Stimulated activated CD4-positive, alpha-beta T cell treated with anti-CD3 and anti-CD28 coated beads, TNF-alpha, amount 100 ng/mL, for 4 hours (primary cell): Measurements from ENCODE around the gene SNIP1.
"Not testable (repeated sequence)": the region's sequence is repeated elsewhere in the genome, so short reads cannot be mapped to it uniquely, and the experiment has no call there.

Experiments
- DNase-seq, 3 experiments: peaks; one replicate each; pipeline ENCODE4 v3.0.0-alpha.2; 2020; ENCODE audit warnings: low read depth in 3 of 3

Gene SNIP1, protein sequence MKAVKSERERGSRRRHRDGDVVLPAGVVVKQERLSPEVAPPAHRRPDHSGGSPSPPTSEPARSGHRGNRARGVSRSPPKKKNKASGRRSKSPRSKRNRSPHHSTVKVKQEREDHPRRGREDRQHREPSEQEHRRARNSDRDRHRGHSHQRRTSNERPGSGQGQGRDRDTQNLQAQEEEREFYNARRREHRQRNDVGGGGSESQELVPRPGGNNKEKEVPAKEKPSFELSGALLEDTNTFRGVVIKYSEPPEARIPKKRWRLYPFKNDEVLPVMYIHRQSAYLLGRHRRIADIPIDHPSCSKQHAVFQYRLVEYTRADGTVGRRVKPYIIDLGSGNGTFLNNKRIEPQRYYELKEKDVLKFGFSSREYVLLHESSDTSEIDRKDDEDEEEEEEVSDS

DNA sequence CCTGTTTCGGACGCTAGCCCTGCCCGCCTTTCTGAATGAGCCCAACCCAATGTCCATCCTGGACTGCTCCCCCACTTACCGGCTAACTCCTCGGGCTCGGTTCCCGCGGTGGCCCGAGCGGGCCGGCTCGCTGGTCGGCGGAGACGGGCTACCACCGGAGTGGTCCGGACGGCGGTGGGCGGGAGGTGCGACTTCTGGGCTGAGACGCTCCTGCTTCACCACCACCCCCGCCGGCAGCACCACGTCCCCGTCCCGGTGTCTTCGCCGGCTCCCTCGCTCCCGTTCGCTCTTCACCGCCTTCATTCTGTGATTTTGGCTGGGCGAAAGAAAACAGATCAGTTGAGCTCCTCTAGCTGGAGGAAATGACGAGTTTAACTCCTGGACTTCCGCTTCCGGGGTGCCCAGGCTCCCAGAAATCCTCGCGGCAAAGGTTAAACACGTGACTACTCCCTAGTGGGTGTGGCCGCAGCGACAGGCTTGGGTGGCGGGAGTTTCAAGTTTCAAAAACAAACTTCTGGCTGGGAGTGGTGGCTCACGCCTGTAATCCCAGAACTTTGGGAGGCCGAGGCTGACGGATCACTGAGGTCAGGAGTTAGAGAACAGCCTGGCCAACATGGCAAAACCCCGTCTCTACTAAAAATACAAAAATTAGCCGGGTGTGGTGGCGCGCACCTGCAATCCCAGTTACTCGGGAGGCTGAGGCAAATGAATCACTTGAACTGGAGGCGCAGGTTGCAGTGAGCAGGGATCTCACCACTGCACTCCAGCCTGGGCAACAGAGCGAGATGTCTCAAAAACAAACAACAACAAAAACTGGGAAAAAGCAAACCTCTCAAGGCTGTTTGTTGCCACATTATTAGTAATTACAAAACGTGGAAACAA is at the start of gene SNIP1:
Gene SNIP1, minus strand, starts transcription at position 367 of the 882 bp plus-strand sequence. Its CDS starts 64 bp downstream, at position 303.
- peak; percentile 57 to 83 (median 82) for DNase-seq

DNA sequence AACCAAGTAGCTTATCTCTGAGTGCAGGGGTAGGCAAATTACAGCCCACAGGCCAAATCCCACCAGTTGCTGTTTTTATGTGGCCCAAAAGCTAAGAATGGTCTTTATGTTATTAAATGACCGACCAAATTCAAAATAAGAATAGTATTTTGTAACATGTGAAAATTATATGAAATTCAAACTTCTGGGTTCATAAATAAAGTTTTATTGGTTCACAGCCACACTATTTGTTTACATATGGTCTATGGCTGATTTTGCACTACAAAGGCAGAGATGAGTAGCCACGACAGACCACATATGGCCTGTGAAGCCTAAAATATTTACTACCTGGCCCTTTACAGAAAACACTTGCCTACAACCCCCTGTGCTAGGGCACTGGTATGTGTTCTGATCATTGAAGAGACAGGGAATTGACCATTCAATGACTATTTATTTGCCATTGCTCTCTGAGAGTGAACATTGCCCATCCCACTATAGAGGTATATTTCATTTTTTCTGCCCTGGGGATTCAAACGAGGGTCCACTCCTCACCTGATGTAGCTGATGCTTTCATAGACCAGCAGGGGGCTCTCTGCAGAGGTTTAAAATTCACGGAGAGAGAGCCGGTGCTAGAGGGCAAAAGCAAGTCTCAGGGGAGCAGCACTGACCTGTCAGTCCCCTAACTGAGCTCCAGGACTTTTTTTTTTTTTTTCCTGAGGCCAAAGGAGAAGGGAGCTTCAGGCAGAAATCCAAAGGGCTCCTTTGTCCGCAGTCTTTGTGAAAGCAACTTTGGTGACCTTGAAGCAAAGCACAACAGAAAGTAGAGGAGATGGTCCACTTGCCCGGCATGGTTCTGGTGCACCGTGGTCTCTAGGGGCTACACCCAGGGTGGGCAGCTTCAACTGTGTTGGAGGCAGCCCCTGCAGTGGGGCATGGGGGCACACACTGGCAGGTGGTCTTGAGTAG is 48.9 kb upstream of the SNIP1 start:
- no peak for DNase-seq

DNA sequence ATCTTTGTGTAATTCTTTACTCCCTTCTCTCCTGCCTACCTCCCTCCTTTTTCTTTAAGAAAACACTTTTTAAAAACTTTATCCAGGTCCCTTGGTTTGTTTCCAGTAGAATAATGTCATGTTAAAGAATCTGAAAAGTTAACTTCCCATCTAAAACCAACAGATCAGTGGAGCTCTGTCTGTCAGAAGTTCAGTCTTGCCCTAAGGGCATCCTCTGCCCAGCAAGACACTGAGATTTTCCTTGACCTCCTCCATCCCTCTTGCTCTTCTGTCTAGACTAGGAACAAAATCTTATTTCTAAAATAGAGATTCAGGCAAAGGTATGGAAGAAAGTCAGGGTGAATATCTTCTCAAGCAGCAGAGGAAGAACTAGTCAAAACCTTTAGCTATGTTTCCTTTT is 47.3 kb upstream of the SNIP1 start:
- no peak for DNase-seq

DNA sequence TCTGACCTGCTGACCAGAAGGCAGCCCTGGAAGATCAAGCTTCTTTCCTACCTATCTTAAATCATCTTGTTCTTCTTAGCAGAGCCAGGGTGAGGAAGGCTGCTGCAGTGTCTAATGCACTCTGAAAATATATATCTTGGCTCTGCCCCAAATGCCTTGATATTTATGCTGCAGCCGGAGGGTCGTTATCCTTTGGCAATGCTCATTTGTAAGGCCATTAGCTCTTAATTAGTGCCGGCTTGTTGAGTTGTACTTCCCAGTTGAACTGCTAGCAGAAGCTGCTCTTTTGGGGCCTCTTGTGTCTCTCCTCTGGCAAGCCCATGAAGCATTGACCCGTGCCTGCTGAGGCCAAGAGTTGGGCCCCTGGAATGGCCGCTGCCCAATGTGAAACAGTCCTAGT is 45.8 kb upstream of the SNIP1 start:
- DNase-seq, result no peak

DNA sequence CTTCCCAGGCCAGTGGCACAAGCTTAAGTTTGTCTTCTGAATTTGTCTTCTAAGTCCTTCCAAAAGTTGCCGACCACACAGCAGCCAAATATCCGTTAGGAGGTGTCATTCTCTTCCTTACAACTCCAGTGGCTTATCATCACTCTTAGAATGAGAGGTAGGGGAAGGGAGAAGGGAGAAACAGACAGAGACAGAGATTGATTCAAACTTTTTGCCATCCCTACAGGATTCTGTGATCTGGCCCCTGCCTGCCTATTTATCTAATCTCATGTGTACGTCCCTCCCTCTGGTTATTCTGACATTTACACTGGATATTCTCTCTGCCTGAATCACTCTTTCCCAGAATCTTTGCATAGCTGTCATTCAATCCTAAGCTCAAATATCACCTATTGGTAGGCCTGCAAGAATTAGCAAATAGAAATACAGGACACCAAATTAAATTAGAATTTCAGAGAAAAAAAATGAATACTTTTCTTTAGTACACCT is 42.1 kb upstream of the SNIP1 start:
- no peak for DNase-seq

DNA sequence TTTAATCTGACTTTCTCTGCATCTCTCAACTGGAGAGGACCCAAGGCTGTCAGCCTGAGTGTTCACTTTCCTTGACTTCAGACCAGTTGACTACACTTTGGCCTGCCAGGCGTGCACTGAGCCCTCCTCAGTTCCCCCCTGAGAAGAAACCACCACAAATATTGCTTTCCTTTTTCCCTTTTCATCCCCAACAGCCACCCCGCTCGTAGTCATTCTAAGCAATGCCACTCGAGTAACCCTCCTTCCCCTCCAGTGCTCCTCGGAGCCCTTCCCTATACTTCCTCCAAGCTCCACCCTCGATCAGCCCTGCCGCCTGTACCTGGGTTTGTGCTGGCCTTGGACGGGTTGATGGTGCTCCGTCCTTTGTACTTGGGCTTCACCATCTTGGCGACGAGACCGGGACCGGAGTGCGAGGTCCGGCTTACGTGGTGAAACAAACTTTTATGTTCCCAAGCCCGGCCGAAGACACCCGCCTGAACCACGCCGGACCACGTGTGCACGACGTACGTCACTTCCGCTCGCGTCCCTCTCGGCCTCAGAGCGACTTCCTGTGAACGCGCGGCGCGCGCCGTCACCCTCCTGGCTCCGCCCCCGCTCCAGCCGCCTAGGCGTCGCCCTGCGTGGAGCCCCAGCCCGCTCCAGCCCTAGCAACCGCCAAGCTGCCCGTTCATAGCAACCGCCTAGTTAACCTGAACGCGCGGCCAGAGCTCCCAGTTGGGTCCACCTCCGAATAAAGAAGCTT is 41.5 kb upstream of the SNIP1 start, which contains the start of gene GNL2:
Gene GNL2, minus strand, starts transcription at position 498 of the 742 bp plus-strand sequence. Its CDS starts 115 bp downstream, at position 383.
- peak; percentile 90 to 92 (median 91) for DNase-seq

DNA sequence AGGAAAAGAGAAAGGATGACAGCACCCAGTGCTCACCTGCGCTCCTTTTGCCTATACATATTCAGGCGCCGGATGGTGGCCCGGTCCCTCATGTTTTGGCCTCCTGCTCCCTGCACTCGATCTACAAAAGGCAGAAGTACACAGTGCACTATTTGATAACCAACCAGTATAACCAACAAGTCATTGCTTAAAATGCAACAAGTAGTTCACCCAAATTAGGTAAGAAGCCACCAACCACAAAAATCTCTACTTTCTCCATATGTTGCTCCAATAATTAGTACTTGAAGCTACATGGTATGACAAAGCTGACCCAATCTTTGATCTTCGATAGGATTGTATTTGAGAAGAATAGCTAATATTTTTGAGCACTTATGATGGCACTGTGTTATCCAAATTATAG is 39.6 kb upstream of the SNIP1 start:
- DNase-seq, result no peak

DNA sequence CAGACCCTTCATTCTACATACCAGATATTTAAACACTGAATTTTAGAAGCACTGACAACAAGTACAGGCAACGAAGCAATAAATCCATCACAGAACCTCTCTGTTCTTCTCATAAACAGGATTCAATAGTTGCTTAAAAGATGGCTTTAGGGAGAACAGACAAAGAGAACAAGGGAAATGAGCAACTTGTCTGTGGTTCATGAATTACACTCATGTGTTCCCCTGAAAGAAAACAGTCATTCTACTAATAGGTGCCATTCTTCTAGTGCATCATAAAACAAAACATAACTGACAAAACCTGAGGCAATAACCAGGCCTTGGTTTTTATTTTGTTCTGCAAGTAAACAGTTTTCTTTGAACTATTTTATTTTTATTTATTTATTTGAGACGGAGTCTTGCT is 34.8 kb upstream of the SNIP1 start:
- DNase-seq, result no peak

DNA sequence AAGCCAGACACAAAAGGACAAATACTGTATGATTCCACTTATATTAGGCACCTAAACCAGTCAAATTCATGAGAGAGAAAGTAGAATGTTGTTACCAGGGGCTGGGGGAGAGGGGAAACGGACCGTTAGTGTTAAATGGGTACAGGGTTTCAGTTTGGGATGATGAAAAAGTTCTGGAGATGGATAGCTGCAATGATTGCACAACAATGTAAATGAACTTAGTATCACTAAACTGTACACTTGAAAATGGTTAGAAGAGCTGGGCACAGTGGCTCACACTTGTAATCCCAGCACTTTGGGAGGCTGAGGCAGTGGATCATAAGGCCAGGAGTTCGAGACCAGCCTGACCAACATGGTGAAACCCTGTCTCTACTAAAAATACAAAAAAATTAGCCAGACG is 30.5 kb upstream of the SNIP1 start:
- DNase-seq, result not testable (repeated sequence)

DNA sequence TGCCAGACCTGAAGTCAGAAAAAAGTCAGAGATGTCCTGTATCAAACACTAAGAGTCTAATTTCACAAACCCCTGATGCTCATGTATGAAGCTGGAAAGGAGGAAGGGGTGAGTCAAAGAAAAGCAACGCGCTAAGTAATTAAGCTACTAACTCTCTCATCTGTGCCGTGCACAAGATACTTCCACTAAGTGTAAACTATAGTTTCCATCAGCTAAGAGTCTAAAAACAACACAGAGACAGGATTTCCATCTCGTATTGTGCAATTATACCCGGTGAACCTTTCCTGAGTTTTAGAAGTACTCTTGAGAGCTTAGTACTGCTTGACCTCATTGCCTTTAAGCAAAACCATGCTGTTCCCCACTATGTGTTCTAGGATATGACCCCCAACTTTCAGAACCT is 21.6 kb upstream of the SNIP1 start:
- DNase-seq, result no peak

DNA sequence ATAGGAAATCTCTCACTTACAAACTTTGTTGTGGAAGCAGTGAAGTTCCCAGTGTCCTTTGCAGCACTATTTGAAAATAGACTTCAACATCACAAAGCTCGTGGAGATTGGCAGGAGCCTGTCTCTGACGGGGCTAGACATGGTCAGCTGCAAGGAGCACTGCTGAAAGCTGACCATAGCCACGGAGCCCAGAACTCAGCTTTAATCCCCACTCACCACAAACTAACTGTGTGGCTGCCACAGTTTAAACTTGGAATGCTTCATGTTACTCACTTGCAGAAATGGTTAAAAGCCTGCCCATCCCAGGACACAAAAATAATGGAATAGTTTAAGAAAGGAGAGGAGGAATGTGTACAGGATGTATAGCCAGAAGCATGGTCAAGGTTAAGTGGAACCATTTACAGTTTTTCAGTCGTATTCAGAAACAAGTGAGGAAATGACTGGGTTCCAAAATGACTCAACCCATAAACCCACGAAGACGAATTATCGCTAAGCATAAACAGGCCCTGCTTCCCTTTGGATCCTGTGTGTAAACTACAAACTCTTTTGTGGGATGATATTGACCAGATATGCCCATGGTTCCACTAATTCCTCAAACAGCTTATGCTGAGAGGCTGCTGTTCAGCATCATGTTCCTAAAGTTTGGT is 20.9 kb upstream of the SNIP1 start:
- no peak for DNase-seq

DNA sequence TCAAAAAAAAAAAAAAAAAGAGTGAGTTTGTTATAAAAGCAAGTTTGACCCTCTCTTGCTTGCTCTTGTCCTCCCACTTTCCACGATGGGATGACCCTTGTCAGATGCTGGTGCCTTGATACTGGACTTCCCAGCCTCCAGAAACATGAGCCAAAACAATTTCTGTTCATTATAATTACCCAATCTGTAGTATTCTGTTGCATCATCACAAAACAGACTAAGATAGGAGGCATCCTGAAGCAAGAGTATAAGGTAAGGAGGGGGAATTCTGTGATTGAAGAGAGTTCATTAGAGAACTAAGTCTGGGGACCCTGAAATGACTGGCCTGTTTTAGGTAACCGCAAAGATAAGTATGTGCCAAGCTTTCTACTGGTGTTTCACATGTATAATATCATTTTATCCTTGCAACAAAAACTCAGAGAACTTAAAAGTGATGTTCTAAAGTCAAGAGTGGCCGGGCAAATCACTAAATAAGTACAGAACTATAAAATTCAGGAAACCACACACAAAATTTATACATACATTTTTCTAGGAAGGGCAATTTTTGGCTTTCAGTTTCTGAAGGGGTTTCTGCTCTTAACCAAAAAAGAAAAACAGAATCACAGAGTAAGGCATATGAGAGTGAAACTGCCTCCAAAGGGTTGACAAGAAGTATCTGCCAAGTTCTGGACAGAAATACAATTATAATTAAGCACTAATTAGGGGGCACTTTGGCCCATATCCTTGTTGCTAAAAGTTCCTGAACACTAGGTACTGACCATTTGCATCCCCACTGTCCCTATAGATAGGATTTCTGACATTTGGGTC is 16.6 kb upstream of the SNIP1 start:
- DNase-seq, result no peak

DNA sequence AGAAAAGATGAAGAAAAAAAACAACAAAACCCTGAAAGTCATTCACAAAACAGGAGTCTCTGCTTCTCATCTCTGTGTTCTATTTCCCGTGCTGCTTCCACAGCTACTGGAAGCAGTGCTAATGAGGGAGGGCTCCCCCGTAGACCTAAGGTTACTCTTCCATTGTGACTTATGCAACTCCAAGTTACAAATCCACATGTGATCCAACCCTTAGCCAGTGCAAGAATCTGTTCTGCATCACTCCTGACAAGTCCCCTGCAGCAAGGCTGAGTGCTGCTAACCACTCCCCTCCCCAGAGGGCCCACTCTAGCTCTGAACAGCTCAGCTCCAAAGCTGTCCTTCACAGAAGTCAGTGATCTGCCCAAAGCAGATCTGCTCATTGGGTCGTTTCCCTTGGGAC is 12.9 kb upstream of the SNIP1 start:
- DNase-seq, result no peak

DNA sequence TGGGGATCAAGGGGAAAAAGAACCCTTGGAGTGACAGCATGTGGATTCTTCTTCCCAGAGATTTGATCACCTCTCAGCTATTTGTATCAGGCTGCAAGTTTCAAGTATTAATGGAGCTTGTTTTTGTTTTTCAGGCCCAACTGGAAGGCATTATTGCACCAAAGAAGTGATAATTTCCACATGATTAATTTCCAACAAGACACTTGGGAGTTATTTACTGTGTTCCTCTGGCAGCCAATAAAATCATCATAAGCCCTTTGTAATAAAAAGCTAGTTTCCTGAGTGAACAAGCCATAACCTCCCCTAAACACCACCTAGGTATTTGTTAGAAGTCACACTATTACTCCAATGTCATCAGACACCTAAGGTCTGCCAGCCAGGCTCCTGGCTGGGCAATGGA is 10.8 kb upstream of the SNIP1 start:
- no peak for DNase-seq

DNA sequence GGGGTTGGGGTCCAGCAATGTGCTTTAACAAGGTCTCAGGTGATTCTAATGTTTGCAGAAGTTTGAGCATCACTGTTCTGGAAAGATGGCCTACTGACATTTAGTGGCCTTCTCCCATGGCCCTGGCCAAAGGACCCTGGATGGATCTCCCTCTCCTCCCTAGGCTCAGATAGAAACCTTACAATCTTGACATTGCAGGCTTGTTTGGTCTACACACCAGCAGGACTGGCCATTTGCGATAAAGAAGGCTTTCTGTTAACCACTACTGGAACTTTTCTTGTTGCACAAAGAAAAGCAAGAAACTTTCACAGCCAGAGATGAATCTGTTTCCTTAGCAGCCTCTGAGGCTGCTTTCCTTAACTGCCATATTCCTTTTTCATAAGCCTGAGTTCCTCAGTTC is 8.9 kb upstream of the SNIP1 start:
- no peak for DNase-seq

DNA sequence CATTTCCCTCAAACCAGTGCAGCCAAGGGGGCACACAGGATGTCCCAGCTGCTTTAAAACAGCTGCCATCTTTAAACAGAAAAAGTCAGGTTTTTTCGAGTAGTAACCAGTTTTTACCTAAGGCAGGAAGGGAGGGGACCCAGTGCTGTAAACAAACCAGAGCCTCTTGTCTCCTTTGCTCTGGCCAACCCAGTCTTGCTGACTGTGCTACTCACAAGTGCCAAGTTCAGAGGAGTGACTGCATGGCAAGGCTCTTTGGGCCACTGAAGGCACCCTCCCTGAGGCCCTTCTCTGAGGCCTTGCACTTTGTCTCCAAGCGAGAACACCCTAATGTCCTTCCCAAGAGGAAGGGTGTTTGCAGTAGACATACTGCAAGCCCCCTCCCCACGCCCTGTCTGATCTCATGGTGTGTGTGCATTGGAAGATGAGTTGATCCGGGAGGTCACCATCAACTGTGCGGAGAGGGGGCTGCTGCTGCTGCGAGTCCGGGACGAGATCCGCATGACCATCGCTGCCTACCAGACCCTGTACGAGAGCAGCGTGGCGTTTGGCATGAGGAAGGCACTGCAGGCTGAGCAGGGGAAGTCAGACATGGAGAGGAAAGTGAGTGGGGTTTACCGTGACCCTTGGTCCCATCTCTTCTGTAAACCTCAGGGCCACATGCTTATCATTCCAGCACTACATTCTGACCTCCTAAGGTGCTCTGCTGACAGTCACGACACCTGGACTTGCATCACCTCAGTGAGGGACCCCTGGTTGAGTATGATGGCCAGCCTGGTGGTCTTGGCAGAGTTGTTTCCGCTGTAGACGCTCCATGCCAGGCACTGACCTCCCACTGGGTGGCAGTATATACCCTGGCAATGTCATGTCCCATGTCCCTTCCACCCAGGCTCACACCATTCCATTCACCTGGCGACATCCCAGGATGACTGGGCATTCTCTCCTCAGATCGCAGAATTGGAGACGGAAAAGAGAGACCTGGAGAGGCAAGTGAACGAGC is 7.3 kb upstream of the SNIP1 start:
- DNase-seq, result no peak

DNA sequence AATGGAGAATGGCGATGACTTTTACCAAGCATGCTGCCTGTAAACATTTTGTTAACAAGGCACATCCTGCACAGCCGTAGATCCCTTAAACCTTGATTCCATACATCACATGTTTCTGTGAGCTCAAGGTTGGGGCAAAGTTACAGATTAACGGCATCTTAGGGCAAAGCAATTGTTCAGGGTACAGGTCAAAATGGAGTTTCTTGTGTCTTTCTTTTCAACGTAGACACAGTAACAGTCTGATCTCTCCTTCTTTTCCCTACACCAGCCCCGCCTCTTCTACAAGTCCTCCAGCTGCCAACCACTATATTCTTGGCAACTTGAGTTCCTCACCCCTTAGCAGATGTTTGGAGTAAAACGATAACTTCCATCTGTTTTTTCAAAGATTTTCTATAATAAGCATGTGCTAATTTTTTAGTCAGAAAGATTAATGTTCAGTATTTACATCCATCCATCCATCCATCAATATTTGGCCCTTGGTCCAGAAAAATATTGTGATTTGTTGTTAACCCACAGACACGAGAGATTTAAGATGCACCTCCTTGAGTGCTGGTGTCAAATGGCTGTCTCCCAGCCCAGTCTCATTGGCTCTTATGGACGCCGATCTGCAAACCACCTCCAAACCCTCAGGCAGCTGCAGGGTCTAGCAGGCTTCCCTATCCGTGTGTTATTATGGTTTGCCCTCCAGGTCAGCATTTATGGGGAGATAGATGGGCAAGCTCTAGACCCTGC is 6.5 kb upstream of the SNIP1 start:
- no peak for DNase-seq
